ENCODE measurements around the gene OR10C1.

Gene OR10C1

DNA sequence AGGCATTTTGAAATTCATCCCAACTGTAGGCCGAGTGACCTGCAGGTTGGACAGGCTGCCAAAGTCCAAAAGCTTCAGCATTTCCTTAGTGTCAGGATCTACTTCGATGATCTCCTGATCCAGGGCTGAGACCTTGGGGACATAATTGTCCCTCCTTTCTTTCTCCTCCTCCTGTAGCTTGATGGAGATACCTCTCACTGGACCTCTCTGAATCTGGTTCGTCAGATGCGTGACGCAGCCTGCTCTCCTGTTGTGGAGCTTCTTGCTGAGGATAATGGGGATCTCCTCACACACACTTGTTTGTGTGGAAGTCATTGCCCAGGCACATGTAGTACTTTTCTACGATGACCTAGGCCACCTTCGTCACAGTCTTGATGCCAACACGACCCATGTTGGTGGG lies 50.2 kb downstream of the OR10C1 start:
- no peaks in the 10 kb centered on the region for H3K27me3 ChIP-seq (ENCODE audit: control insufficient read depth, insufficient read depth, low read length, poor library complexity, severe bottlenecking)
- H3K4me3 ChIP-seq (ENCODE audit: insufficient read depth, low read depth, low read length) = no peak overlapping the region
- H3K4me1 ChIP-seq (ENCODE audit: control insufficient read depth, insufficient read depth, low read length) = no peaks in the 10 kb centered on the region
- H3K9me3 ChIP-seq (ENCODE audit: control insufficient read depth, low read length) = no peaks in the 10 kb centered on the region
- 98% methylated on average over 7 of the region's 8 CpGs for WGBS, 2 experiments
- H3K36me3 ChIP-seq (ENCODE audit: control insufficient read depth, insufficient read depth, low read length) = no peaks in the 10 kb centered on the region
- no peak overlapping the region for H3K27ac ChIP-seq (ENCODE audit: insufficient read depth, low read depth, low read length, poor library complexity, severe bottlenecking)

DNA sequence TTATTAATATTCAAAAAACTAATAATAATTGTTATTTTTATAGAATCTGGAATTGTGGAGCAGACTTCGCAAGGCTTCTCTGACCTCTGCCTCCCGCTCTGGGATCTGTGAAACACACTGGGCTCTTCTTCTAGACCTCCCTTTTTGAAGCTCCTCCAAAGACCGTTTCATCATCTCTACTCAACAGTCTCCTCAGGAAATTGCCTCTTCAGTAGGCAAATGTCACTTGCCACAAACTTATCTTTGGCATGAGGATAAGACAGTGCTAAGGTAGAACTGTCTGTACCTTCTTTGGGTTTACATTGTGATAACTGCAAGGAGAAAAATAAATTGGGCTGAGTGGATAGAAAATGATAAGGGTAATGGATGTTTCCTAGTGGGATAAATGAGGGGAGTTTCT lies 50.9 kb downstream of the OR10C1 start:
- no peak overlapping the region for H3K4me3 ChIP-seq (ENCODE audit: insufficient read depth, low read depth, low read length)
- H3K9me3 ChIP-seq (ENCODE audit: control insufficient read depth, low read length) = no peaks in the 10 kb centered on the region
- H3K27me3 ChIP-seq (ENCODE audit: control insufficient read depth, insufficient read depth, low read length, poor library complexity, severe bottlenecking) = no peaks in the 10 kb centered on the region
- no peaks in the 10 kb centered on the region for H3K4me1 ChIP-seq (ENCODE audit: control insufficient read depth, insufficient read depth, low read length)
- 97% methylated on average over 3 of the region's 3 CpGs for WGBS, 2 experiments
- H3K27ac ChIP-seq (ENCODE audit: insufficient read depth, low read depth, low read length, poor library complexity, severe bottlenecking) = no peak overlapping the region
- no peaks in the 10 kb centered on the region for H3K36me3 ChIP-seq (ENCODE audit: control insufficient read depth, insufficient read depth, low read length)

DNA sequence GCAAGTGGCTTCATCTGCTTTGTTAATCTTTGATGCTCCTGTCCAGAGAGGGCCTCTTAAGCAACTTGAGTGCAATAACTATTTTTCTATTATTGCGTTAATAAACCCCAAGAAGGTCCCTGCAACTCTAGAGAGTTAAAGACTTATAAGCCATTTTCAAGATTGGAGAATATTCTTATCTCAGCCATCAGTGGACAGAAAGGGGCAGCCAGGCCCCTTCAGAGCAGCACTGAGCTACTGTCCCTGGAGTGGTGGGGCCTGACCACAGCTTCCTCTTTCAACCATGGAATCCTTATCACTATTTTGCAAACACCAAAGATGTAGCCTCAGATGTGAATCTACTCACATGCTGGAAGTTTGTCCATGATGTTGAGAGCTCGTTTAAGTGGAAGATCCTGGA lies 51.4 kb downstream of the OR10C1 start:
- H3K9me3 ChIP-seq (ENCODE audit: control insufficient read depth, low read length) = no peaks in the 10 kb centered on the region
- no peak overlapping the region for H3K4me3 ChIP-seq (ENCODE audit: insufficient read depth, low read depth, low read length)
- H3K27ac ChIP-seq (ENCODE audit: insufficient read depth, low read depth, low read length, poor library complexity, severe bottlenecking) = no peak overlapping the region
- H3K27me3 ChIP-seq (ENCODE audit: control insufficient read depth, insufficient read depth, low read length, poor library complexity, severe bottlenecking) = no peaks in the 10 kb centered on the region
- H3K36me3 ChIP-seq (ENCODE audit: control insufficient read depth, insufficient read depth, low read length) = no peaks in the 10 kb centered on the region
- WGBS, 2 experiments = 95 to 100% methylated on average over 2 of the region's 2 CpGs
- no peaks in the 10 kb centered on the region for H3K4me1 ChIP-seq (ENCODE audit: control insufficient read depth, insufficient read depth, low read length)

Measured in ectodermal cell (in vitro differentiated cells).